ENCODE data around the gene LCMT1.
"Not testable (repeated sequence)": the region's sequence is repeated elsewhere in the genome, so short reads cannot be mapped to it uniquely, and the experiment has no call there.

The LCMT1 gene

DNA sequence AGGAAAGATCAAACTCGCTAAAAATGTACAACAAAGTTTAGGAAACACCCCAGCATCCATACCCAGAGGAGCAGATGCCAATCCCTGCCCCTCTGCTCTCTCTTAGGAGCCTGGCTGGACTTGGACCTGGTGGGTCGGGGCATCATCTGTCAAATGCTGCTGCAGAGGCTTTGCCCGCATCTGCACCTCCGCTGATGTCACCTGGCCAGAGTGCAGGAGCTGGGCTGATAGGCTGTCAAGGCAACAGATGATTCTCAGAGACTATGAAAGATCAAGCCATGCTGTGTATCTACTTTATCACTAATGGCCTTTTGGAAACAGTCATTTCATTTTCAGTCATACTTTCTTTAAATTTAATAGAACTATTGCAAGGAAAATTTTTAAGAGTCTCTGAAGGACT lies 15.9 kb upstream of the LCMT1 start:
- DNase-seq, result no peak

DNA sequence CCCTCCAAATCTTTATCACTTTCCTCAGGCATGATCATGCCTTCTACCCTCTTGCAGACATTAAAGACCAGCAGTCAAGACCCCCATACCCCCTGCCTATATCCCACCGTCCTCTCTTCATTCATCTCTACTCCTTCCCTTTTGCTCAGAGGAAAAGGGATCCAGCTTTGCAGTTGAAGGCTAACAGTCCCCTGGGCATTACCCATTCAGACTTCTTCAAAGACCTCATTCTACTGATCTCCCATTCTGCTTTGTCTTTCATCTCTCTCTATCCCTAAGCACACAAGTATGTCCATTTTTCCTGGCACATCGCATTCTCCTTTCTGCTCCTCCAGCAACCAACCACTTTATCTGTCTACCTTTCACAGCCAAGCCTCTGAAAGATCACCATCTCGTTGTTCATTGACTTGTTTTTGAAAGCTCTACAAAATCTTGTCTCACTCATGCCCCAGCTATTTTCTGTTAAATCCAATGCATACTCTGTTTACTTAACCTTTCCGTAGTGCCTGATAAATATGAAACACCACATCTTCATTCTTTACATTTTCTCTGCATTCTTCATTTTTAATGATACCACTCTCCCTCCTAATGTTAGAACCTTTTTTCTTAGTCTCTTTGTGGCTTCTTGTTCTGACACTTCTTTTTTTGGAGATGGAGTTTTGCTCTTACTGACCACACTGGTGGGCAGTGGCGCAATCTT lies 14.1 kb upstream of the LCMT1 start:
- DNase-seq, result no peak

- no peak for DNase-seq
Observed at GRCh38 chr16:25100511-25100910, 11.0 kb upstream of the LCMT1 start.

DNA sequence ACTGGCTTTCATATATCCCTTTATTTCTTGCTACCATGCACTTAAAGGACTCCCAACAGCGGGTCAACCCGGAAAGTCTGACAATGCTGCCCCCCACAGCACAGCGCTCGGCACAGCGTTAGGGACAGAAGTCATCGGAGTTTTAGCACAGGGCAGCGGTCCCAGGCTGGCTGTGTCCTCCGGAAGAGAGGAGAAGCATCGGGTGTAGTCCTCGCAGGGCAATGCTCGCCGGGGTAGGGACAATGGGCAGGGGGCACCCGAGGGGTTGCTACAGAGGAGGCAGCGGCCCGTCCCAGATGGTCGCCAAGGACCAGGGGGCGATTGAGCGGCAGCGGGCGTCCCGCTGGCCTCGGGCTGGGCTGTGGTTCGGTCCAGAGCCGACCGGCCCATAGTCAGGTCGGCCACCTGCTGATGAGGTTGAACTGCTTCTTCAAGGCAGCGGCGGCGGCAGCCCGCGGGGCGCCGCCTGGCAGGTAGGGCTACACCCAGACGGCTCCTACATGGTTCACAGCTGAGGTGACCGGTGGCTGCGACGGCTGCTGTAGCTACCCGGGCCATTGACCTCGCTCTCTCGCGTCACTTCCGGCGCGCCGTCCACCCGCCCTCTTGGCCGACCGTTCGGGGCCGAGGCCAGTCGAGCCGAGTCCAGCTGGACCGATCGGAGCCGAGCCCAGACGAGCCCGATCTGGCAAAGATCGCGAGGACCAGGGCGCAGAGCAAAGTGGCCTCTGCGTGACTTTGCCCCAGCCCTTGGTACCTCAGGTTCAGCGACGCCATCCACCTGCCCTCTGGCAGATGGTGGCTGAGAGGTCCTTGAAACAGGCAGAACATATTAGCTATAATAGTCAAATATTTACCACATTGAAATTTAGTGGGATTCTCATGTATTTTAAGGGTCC lies 4.7 kb upstream of the LCMT1 start:
- peak; percentile 70 for DNase-seq

DNA sequence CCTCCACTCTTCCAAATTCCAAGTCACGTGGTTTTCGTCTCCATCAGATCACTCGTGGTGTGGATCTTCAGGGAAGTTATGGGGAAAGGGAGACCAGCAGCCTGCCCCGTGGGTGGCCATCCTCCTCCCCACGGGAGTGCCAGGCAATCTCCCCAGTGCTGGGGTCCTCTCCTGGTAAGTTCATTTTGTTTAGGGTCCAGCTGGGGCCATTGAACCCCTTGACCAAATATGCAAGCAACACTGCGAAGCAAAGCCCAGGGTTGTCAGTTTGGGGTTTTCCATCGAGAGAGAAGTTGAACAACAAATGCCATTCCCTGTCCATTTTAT lies 4.1 kb upstream of the LCMT1 start:
- DNase-seq, result no peak

- peak; percentile 59 for DNase-seq
Observed at GRCh38 chr16:25108054-25108453, 3.5 kb upstream of the LCMT1 start.

- no peak for DNase-seq
Observed at GRCh38 chr16:25109643-25110042, 1.9 kb upstream of the LCMT1 start.

GRCh38 chr16:25110387-25110947 lies 1.1 kb upstream of the LCMT1 start:
- DNase-seq, result no peak

DNA sequence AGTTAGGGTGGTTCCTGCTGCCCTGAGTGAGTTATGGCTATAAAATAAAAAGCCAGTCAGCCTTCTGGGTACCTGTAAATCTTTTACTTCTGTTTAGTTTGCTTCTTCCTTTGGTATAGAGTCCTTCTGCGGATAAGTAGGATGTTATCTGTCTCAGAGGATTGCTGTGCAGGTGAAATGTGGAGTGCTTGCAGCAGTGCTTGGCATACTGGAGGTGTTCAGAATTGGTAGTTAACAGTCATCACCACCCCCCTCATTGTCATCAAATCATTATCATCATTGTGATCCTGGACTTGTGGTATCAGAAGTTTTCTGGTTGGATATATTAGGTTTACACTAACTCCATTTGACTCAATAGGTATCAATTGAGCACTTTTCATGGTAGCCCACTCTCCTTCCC lies 2.6 kb downstream of the LCMT1 start:
- no peak for DNase-seq

- no peak for DNase-seq
Observed at GRCh38 chr16:25118851-25119578, 7.5 kb downstream of the LCMT1 start.

DNA sequence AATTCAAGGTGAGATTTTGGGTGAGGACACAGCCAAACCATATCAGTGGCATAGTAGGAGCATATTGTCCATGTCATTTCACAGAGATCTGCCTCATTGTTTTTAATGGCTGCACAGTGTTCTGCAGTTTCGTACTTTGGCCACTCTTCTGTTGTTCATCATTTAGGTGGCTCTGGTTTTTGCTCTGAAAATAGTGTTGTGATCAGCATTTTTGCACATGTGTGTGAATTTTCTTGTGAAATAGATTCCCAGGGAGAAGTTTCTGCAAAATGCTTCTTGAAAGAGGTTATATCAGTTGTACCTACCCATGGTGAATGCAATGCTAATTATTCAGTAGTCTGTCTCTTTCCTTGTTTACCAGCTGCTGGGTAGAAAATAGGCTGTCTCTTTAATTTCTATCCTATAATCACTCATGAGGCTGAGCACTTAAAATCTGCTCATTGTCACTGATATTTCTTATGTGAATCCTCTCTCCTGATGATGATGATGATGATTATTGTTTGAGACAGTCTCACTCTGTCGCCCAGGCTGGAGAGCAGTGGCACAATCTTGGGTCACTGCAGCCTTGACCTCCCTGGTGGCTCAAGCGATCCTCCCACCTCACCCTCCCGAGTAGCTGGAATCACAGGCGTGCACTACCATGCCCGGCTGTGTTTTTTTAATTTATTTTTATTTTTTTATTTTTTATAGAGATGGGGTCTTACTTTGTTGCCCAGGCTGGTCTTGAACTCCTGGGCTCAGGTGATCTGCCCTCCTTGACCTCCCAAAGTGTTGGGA lies 10.5 kb downstream of the LCMT1 start:
- no peak for DNase-seq

GRCh38 chr16:25124503-25124902 lies 13.0 kb downstream of the LCMT1 start:
- DNase-seq, result no peak

GRCh38 chr16:25126086-25126666 lies 14.6 kb downstream of the LCMT1 start:
- DNase-seq, result not testable (repeated sequence)

DNA sequence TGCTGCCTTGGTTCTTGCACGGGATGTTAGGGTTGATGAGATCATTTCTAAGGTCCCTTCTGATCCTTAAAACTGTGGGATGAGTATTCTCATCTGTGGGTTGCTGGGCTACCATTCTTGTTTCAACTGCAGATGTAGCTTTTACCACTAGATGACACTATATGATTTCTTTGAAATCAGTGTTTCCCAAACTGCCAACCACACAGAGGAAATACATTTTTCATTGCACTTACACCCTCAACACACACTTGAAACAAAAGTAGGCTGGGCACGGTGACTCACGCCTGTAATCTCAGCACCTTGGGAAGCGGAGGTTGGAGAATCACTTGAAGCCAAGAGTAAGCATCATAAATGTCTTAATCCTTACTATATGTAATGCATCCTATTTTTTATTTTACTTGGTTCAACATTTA lies 15.3 kb downstream of the LCMT1 start:
- DNase-seq, result peak; percentile 35

DNA sequence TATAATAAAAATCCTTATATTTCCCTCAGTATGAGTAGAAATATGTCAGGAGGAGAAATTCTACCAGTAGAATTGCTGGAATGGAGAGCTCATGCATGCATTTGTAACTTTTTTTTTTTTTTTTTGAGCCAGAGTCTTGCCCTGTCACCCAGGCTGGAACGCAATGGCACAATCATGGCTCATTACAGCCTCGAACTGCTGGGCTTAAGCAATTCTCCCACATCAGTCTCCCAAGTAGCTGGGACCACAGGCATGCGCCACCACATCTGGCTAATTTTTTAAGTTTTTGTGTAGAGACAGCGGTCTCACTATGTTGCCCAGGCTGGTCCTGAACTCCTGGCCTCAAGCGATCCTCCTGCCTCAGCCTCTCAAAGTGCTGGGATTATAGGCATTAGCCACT lies 21.2 kb downstream of the LCMT1 start:
- DNase-seq, result not testable (repeated sequence)

DNA sequence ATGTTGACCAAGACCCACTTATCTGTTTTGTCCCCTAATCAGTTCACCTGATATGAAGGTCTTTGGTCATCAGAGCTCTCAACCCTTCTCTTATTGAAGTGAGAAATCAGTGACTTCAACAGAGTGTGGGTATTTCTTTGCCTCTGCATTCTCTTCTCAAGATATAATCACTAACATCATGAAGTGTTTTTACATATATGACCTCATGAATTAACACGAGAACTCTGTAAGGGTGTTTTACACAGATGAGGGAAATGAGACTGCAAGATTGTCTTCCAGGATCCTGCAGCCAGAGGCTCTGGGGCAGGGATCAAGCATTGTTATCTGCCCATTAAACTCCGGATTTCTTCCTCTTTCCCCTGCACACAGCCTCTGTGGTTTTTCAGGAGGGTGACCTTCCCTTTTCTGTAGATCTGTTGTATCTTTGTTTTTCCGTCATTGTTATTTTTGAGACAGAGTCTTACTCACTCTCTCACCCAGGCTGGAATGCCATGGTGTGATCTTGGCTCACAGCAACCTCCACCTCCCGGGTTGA lies 22.7 kb downstream of the LCMT1 start:
- DNase-seq, result no peak

GRCh38 chr16:25135254-25135878 lies 23.8 kb downstream of the LCMT1 start:
- DNase-seq, result no peak

- DNase-seq, result no peak
Observed at GRCh38 chr16:25138130-25138529, 26.6 kb downstream of the LCMT1 start.

- no peak for DNase-seq
Observed at GRCh38 chr16:25140459-25140858, 28.9 kb downstream of the LCMT1 start.

- DNase-seq, result no peak
Observed at GRCh38 chr16:25141648-25142047, 30.1 kb downstream of the LCMT1 start.

DNA sequence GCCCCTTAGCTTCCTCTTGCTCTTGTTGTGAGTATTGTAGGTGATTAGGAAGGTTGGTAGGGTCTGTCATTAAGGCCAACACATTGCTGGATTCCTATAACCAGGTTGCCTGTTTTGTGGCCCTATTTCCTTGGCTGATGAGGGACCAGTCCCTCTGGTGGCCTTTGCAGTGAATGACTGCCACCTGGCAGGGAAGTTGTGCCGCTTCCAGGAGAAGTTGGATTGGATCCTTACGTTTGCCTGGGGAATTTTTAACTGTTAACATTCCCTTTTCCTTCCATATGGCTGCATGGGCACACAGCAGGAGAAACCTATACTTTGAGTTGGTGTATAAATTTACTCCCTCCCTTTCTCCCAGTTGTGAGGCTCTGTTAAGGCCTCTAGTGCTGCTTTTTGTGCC lies 32.4 kb downstream of the LCMT1 start:
- no peak for DNase-seq
